Fibroblast of peridontal ligament (primary cell): ENCODE data around the gene SLC9C2.
A peak's percentile ranks its signal among the peaks of the same experiment; 100 is the strongest.
"Not testable (repeated sequence)": the region's sequence is repeated elsewhere in the genome, so short reads cannot be mapped to it uniquely, and the experiment has no call there.

ENCODE experiments used
- DNase-seq: peaks from one replicate; pipeline ENCODE4 v3.0.0-alpha.2; 2010; ENCODE audit errors: extremely low read depth

Gene SLC9C2

DNA sequence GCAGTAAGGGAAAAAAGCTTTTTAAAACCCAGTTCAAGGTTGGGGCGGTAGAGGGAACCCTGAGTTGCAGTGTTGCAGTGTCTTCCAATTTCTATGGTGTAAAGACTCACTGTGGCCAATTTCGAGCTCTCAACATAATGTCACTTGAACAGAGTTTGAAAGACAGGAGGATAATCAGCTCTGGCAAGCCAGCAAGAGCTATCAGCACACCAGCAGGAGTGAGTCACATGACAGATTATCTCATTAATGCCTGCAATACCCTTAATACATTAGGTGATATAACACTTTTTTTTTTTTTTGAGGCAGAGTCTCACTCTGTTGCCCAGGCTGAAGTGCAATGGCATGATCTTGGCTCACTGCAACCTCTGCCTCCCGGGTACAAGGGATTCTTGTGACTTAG is 22.8 kb downstream of the SLC9C2 start:
- no peak for DNase-seq

- DNase-seq = no peak
Observed at GRCh38 chr1:173573596-173573995, 29.3 kb downstream of the SLC9C2 start.

DNA sequence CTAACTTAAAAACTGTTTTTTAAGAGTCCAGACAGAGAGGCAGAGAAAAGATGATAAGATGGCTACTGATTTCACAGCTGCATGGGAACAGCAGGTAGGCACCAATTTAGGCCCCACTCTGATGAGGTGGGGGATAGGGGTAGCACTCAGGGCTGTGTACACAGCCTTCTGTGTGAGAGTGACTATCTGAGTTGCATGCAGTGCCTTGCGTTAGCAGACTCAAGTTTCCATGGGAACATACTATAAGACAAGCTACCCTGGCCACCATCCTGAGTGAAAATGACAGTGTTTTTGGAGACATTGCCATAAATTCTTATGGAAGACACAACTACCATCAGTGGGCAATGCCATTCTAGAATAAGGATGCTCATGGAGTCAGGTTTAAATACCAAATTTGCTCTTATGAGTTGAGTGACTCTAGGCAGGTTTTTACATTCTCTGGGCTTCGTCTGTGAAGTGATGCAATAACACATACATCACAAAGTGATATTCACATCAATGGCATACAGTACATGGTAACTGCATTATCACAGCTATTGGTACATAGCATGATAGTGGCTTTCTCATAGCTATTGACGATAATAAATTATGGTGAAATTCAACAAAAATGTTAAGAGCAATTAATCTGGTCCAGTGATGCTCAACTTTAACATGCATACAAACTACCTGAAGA is 30.5 kb downstream of the SLC9C2 start:
- no peak for DNase-seq

- DNase-seq = no peak
Observed at GRCh38 chr1:173570370-173571007, 32.4 kb downstream of the SLC9C2 start.

DNA sequence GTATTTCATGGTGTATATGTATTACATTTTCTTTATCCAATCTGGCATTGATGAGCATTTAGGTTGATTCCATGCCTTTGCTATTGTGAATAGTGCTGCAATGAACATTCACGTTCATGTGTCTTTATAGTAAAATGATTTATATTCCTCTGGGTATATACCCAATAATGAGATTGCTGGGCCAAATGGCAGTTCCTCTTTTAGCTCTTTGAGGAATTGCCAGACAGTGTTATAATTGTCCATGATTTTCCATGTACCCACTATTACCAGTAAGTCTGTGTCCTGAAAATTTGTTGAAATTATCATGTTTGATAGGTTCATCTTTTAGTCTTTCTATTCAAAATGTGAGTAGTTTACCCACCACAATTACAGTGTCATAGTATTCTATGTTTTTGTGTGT is 34.4 kb downstream of the SLC9C2 start:
- DNase-seq = no peak

GRCh38 chr1:173563846-173564245 is 39.0 kb downstream of the SLC9C2 start:
- not testable (repeated sequence) for DNase-seq

DNA sequence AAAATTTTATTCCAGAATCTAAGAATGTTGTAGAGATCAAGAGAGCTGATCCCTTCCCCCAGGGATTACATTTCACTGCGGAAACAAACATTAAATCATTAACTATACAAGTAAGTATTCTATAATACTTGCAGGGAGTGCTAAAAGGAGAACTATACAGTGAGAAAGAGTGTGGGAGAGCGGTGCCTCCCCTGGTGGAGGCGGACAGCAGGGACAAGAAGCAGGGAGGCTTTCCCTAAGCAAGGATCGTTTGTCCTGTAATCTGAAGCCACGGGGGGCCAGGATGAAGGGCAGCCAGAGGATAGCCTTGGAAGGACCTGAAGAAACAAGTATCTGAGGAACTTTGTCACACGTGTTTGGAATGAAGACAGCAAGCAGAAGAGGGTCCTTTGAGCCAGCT is 40.1 kb downstream of the SLC9C2 start:
- no peak for DNase-seq

DNA sequence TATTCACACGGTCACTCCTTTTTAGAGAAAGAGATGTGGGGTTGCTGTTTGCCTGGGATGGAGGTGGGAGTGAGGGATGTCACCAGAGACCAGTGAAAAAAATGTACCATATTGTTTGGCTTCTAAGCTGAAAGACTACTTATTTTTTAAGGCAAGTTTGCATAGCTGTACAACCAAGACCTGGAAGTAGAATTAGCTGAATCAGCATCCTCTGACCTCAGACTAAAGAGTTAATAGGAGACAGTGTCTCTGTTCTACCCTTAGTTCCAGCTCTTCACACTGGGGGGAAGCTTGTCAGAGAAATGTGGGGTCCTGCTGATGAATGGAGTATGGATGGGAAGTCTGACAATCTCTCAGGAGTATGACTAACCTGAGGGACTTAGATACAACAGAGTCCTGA is 41.6 kb downstream of the SLC9C2 start:
- no peak for DNase-seq

DNA sequence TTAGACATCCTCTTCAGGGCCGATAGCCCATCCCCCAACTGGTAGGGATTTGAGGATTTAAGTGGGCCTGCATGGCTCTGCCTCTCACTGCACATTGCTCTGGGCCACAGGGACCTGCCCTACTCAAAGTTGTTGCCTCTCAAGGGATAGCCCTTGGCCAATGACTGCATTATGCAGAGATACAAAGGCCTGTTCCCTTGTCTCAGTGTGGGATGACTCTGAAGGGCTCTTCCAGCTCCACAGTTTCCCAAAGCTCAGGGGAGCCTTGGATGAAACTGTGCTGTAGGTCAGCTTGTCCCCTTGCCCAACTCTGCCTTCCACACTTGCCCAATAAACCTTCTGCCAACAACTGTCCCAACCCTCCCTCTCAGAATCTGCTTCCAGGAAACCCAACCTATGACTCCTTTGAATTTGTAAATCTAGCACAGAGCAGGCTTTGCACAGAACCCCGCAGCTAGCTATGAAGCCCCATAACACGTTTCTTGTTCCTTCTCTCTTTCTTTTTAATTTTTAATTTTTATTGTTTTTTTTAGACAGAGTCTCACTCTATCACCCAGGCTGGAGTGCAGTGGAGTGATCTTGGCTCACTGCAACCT is 42.5 kb downstream of the SLC9C2 start:
- DNase-seq = no peak

DNA sequence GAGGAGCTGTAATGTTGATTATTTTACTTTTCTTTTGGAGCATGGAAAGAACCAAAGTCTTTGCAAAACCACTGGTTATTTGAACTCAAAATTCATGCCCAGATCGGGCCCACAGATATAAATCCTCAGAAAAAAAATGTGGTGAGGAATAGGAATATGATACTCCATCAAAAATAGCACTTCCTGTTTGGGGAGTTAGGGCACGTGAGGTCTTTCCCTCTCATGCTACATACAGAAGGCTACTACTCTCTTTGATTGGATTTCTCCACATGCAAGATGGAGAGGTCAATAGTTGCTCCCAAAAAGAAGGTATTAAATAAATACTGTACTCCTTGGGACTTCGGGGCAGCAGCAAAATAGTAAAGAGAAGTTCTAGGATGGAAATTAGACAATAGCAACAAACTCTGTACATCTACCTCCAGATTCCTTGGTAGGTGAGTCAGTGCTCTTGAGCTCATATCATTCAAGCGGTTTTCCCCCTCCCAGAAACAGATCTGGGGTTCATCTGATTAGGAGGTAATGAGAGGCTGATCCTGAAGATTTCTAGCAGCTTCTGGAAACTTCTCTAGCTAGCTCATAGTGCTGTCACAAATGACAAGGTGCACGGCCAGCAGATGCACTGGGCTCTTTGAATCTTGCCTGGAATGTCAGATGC is 47.1 kb downstream of the SLC9C2 start:
- no peak for DNase-seq

DNA sequence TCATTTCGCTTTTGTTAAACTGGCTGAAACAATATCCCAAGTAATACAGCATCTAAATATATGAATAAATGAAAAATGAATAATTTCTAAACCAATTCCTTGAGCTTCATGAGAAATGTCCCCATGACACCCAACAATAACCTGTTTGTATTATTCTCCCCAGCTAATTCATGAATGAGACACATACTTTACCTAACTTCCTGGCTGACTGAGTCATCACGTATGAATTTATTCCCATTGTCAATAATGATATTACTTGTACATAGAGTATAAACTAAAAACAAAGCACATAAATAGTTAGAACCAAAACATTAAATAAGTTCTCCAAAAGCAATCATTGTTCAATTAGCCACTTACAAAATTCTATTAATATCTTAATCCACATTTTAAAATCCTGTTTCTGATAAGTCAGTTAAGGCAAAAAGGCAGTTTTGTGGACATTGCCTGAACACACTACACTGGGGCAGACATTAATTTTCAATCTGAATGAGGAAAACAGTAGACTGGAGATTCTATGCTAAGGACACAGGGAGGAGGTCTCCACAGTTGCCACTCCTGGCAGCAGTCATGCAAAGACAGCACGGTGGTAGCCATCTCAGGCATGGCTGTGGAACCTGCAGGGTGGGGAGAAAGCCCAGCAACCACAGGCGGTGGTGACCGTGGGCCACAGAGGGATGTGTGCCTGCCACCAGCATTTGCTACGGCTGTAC is 48.2 kb downstream of the SLC9C2 start:
- no peak for DNase-seq

- no peak for DNase-seq
Observed at GRCh38 chr1:173554089-173554488, 48.8 kb downstream of the SLC9C2 start.

DNA sequence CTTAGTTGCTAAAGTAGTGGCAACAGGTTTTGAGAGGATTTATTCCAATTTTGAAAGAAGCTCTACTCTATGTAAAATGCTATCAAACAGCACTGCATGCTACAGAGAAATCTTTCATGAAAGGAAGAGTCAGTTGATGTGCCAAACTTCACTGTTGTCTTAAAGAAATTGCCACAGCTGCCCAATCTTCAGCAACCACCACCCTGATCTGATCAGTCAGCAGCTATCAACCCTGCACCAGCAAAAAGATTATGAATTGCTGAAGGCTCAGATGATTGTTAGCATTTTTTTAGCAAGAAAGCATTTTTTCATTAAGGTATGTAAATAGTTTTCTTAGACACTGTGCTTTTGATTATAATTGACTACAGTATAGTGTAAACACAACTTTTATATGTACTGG is 49.6 kb downstream of the SLC9C2 start:
- no peak for DNase-seq

DNA sequence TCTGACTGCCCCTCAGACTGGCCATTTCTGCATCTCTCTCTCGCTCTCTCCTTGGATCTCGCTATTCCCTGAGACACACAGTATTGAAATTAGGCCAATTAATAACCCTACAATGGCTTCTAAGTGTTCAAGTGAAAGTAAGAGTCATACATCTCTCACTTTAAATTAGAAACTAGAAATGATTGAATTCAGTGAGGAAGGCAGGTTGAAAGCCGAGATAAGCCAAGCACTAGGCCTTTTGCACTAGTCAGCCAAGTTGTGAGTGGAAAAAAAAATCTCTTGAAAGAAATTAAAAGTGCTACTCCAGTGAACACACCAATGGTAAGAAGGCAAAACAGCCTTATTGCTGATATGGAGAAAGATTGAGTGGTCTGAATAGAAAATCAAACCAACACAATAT is 51.2 kb downstream of the SLC9C2 start:
- no peak for DNase-seq

- no peak for DNase-seq
Observed at GRCh38 chr1:173549813-173550212, 53.1 kb downstream of the SLC9C2 start.

- no peak for DNase-seq
Observed at GRCh38 chr1:173545688-173546087, 57.2 kb downstream of the SLC9C2 start.

DNA sequence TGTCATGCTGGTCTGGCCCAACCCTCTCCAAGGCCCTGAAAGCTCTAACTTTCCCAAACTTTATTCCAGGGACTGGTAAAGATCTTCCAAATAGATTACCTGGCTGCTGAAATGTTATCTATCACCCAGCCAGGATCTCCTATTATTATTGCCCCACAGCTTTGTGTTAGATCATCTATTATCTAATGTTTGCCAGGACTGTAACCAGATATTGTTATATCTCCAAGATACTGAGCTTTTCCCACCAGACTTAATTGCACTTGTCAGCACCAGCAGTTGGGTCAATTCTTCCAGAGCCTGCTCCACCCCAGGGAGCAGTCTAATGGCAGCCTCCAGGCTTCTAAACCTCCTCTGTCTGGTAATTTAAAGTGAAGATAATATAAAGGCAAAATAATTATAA is 66.6 kb downstream of the SLC9C2 start:
- no peak for DNase-seq

- peak; percentile 54 for DNase-seq
Observed at GRCh38 chr1:173532237-173532636, 70.6 kb downstream of the SLC9C2 start.

- no peak for DNase-seq
Observed at GRCh38 chr1:173530795-173531693, 71.8 kb downstream of the SLC9C2 start.

DNA sequence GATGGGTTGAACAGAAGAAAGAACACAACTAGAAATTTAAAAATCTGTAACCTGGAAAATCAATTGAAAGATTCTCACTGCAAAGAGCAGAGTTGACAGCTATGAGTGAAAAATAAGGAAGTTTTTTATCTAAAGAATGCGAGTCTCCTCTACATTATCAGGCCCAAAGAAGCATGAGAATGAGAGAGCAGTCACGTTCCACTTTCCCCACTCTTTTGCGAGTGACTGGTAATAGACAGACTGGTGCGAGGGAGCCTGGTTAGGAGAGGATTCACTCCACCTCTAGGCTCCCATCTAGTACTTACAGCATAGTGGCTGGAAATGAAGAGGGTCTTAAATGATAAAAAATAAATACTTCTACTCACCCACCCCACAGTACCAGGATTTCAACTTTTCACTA is 73.8 kb downstream of the SLC9C2 start:
- no peak for DNase-seq

DNA sequence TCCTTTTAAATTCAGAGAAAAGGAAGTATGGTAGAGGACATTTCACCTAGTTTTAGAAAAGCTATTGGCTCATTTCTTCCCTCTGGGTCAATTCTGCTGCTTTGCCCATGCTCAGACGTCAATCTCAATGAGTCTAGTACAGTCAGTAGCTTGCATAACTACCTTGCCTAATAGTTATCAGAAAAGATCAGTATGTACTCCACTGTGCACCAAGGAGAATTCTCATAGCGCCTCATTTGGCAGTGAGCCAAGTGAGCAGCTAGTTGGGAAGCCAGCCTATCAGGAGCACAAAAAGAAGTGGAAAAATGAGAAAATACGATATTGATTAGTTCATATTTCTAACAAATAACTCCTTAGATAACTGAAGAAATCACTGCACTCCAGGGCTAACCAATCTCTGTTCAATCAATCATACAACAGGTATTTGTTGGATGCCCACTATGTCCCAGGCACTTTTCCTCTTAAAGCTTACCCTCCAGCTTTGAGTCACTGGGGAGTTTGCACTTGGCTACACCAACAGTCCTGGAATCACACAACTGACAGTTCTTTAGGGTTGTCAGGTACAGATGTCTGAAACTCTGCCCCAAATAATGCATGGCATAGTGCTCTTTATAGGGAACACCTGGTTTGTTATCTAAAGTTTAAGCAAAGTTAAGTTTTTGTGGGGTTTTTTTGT is 75.6 kb downstream of the SLC9C2 start:
- DNase-seq = no peak
